Stimulated activated CD8-positive, alpha-beta memory T cell treated with anti-CD3 and anti-CD28 coated beads, Interleukin-12 subunit alpha, Interleukin-12 subunit beta, amount 100 ng/mL, for 24 hours (primary cell): ENCODE data around the gene RNF38.
"Not testable (repeated sequence)": the region's sequence is repeated elsewhere in the genome, so short reads cannot be mapped to it uniquely, and the experiment has no call there.

Experiments
- DNase-seq: peaks from one replicate; pipeline ENCODE4 v3.0.0-alpha.2; 2020; ENCODE audit errors: extremely low read depth

Gene RNF38

DNA sequence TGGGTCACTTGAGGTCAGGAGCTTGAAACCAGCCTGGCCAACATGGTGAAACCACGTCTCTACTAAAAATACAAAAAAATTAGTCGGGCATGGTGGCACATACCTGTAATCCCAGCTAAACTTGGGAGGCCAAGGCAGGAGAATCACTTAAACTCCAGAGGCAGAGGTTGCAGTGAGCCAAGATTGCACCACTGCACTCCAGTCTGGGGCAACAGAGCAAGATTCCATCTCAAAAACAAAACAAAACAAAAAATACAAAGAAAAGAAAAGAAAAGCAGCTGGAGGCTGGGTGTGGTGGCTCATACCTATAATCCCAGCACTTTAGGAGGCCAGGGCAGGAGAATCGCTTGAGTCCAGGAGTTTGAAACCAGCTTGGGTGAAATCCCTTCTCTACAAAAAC lies 105.1 kb downstream of the RNF38 start:
- not testable (repeated sequence) for DNase-seq

DNA sequence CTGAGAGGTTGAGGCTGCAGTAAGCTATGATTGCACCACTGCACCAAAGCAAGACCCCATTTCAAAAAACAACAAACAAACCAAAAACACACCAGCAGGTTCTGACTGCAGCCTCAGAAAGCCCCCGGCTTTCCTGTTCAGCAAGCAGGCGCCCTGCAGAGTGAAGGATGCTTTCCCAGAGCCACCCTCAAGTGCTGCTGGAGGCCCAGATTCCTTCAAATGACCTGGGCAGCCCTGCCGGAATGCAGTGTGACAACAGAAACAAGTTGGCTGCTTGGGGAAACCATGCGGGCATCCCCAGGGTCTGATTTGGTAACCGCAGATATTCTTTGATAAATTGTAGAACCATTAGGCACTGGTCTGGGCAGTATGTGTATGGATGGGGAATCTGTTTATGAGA lies 106.2 kb downstream of the RNF38 start:
- no peak for DNase-seq

DNA sequence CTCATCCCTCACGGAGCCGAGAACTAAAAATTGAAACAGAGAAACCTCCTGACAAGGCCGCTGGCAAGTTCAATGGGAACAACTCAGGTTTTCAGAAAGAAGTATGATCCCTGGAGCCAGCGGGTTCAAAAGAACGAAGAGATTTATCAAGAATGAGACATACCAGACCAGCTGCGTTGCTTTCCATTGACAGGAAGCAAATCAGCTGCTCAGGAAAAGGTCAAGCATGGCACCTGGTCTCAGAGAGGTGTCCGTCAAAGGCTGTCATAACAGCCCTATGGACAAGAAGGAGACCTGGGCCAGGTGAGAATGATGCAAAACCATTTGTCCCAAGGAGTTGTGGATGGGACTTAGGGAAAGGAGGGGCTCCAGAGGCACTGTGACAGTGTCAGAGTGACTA lies 106.9 kb downstream of the RNF38 start:
- no peak for DNase-seq

DNA sequence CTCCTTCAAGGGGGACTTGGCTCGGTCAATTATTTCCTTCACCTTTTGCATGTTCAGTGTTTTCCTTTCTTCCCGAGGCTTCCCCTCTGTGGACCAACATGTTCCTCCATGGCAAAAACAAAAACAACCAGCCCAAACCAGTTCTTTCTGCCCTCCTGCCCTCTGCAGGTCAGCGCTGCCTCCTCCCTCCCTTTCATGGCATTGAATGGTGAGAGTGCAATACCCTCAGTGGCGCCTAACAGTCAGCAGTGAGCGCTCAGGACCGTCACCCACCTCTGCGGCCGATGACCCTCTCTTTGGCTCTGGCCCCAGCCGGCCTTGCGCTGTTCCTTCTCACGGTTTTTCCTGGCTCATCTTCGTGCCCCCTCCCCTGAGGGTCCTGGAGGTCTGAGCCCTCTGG lies 107.4 kb downstream of the RNF38 start:
- DNase-seq: no peak

DNA sequence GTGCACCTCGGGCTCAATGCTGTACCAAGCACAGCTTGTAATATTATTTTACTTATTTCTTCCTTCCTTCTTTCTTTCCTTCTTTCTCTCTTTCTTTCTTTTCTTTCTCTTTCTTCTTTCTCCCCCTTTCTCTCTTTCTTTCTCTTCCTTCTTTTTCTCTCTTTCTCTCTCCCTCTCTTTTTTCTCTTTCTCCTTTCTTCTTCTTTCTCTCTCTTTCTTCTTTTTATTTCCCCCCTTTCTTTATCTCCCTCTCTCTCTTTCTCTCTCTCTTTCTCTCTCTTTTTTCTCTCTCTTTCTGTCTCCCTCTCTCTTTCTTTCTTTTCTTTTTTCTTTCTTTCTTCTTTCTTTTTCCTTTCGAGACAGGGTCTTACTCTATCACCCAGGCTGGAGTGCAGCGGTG lies 109.1 kb downstream of the RNF38 start:
- no peak for DNase-seq

DNA sequence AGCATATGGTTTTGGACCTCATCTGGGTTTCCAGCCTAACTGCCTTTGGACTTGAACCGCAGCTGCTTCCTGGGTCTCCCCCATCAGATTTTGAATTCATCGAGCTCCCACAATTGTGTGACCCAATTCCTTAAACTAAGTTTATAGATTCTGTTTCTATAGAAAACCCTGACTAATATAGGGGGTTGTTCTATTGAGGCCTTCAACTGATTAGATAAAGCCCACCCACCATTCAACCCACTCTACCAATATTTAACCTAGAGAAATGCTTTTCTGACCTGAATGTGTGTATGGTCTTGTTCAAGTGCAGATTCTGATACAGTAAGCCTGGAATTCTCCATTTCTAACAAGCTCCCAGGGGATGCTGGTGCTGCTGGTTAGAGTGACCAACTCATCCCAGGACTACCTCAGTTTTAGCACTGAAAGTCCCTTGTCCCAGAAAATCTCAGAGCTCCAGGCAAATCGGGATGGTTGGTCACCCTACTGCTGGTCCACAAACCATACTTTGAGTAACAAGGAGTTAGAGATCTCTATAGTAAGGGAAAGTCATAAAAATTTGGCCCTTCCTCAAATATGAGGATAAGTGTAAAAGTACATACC lies 110.1 kb downstream of the RNF38 start:
- no peak for DNase-seq

DNA sequence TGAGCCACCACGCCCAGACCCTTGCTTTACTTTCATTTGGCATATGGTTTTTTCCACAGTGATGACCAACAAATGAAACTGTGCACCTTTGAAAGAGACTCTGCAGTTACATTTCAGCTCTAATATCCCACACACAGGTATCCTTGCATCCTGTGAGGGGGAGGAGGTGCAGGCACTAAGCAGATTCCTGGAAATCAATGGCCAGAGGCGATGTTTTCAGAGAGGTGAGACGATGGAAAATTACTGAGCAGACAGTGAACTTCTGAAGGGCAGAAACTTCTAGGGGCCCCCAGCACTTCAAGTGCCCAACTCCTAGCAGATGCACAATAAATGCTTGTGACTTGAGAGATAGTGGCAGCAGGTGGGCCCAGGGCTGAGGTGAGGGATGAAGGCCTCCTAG lies 112.0 kb downstream of the RNF38 start:
- DNase-seq: no peak
